ENCODE data around the gene LBX2. TPM values are rescaled to one million over a fixed set of nuclear protein-coding genes. Genes with fewer than 3 reads are reported as not detected.

The LBX2 gene
- total RNA-seq, 1 donor = 5.4 TPM

DNA sequence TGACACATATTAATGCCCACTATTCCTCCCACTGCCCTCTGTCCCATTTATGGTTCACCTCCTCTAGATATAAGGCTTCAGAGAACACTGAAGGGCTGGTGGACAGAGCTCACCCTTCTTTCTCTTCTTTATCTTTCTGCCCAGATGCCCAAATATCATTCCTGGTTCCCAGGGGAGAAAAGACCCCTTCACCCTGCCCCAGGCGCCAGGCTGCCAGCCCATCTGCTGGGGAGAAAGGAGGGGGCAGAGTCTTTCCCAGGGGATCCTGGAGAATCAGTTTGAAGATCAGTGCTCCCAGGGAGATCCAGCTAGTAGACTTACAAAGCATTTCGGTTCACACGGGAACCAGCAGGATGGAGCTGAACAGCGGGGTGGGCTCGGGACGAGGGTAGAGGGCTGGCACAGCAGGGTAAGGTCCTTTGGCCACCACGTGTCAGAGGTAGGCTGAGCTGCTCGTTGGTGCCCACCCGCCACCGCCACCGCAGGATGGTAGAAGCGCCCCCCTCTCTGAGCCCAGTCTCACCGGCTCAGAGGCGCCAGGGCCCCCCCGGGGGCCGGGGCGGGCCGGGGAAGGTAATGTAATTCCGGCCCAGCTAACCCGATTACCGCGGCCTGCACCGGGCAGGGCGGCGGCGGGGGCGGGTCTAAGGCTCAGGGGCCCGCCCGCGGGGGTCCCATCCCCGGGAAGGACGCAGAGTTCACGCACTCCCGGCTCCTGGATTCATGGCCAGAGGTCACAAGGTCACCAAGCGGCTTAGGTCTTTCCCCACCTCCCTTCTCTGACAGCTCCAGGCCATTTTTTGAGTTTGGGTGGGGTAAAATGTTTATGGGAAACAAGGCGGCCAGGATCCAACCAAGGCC lies 13.6 kb upstream of the LBX2 start:
- no peaks in the 10 kb centered on the region for H3K9me3 ChIP-seq (ENCODE audit: low read depth, low read length)
- no peaks in the 10 kb centered on the region for H3K36me3 ChIP-seq (ENCODE audit: insufficient read depth, low read length)
- peaks cover 69% of the 10 kb centered on the region for H3K27me3 ChIP-seq (ENCODE audit: insufficient read depth, low read length)
- no peak overlapping the region for H3K27ac ChIP-seq (ENCODE audit: low read depth, low read length)
- peak; percentile 76 for DNase-seq (ENCODE audit: insufficient read length, low spot score, missing footprints)
- peaks cover 13% of the 10 kb centered on the region for H3K4me1 ChIP-seq (ENCODE audit: insufficient read depth, low read length)
- no peaks in the 10 kb centered on the region for H3K79me2 ChIP-seq (ENCODE audit: insufficient read depth, low read length)
- H2AFZ ChIP-seq (ENCODE audit: low read length) = no peak overlapping the region
- TF ChIP-seq CTCF (IDR thresholded peaks at IDR 0.05; ENCODE audit: extremely low read depth, low read depth, low read length) = no peak
- no peak overlapping the region for H3K4me3 ChIP-seq (ENCODE audit: insufficient read depth, low read length)
- H3K4me2 ChIP-seq (ENCODE audit: insufficient read depth, low read length) = no peak overlapping the region
- no peaks in the 10 kb centered on the region for H4K20me1 ChIP-seq (ENCODE audit: insufficient read depth, low read length)

DNA sequence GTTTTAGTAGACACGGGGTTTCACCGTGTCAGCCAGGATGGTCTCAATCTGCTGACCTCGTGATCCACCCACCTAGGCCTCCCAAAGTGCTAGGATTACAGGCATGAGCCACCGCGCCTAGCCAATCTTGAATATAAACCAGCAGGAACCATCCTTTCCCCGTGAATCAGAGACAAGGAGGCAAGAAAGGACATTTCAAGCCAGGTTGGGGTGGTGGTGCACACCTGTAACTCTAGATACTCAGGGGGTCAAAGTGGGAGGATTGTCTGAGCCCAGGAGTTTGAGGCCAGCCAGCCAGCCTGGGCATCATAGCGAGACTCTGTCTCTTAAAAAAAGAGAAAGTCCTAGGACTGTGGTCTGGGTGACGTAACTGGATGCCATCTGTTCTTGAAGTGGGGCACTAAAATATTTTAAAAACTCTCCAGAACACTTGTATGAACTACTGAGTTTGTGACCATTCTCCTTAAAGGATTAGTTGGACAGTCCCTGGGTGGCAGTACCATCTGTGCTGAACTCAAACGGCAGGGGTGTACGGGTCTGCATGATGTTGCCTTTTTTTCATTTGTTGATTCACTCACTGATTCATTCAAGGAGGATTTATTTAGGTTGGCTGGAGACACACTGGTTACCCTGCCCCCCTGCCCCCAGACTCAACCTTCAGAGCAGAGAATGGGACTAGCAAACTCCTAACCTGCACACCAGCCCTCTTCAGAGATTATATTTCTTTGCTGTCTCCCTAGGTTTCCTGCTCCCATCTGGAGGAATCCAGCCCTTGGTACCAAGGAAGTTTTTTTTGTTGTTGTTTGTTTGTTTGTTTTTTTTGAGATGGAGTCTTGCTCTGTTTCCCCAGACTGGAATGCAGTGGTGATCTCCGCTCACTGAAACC lies 11.9 kb upstream of the LBX2 start:
- Histone ChIP-seq H3K27ac (ENCODE audit: low read depth, low read length) (no peak overlapping the region), H3K36me3 (ENCODE audit: insufficient read depth, low read length) (no peaks in the 10 kb centered on the region), H3K4me3 (ENCODE audit: insufficient read depth, low read length) (no peak overlapping the region), H3K79me2 (ENCODE audit: insufficient read depth, low read length) (peaks cover 9% of the 10 kb centered on the region), H3K4me2 (ENCODE audit: insufficient read depth, low read length) (peak overlapping the region; percentile 28), H4K20me1 (ENCODE audit: insufficient read depth, low read length) (no peaks in the 10 kb centered on the region), H3K27me3 (ENCODE audit: insufficient read depth, low read length) (peaks cover 55% of the 10 kb centered on the region), H2AFZ (ENCODE audit: low read length) (no peak overlapping the region), H3K9me3 (ENCODE audit: low read depth, low read length) (no peaks in the 10 kb centered on the region), H3K4me1 (ENCODE audit: insufficient read depth, low read length) (peaks cover 23% of the 10 kb centered on the region)
- TF ChIP-seq CTCF (IDR thresholded peaks at IDR 0.05; ENCODE audit: extremely low read depth, low read depth, low read length) = no peak
- peak; percentile 89 for DNase-seq (ENCODE audit: insufficient read length, low spot score, missing footprints)

- no peak overlapping the region for H3K27ac ChIP-seq (ENCODE audit: low read depth, low read length)
- H3K79me2 ChIP-seq (ENCODE audit: insufficient read depth, low read length) = peaks cover 18% of the 10 kb centered on the region
- peaks cover 4% of the 10 kb centered on the region for H3K36me3 ChIP-seq (ENCODE audit: insufficient read depth, low read length)
- H3K27me3 ChIP-seq (ENCODE audit: insufficient read depth, low read length) = peaks cover 44% of the 10 kb centered on the region
- no peak overlapping the region for H3K4me2 ChIP-seq (ENCODE audit: insufficient read depth, low read length)
- no peak for DNase-seq (ENCODE audit: insufficient read length, low spot score, missing footprints)
- no peak overlapping the region for H3K4me3 ChIP-seq (ENCODE audit: insufficient read depth, low read length)
- H2AFZ ChIP-seq (ENCODE audit: low read length) = no peak overlapping the region
- H3K9me3 ChIP-seq (ENCODE audit: low read depth, low read length) = no peaks in the 10 kb centered on the region
- H3K4me1 ChIP-seq (ENCODE audit: insufficient read depth, low read length) = peaks cover 32% of the 10 kb centered on the region
- no peaks in the 10 kb centered on the region for H4K20me1 ChIP-seq (ENCODE audit: insufficient read depth, low read length)
- no peak for TF ChIP-seq CTCF (IDR thresholded peaks at IDR 0.05; ENCODE audit: extremely low read depth, low read depth, low read length)
These were observed 10.9 kb upstream of the LBX2 start for GRCh38 chr2:74510272-74510671.

Measured in osteoblast (primary cell).